Measurements from ENCODE around the gene HAPLN1.

DNA sequence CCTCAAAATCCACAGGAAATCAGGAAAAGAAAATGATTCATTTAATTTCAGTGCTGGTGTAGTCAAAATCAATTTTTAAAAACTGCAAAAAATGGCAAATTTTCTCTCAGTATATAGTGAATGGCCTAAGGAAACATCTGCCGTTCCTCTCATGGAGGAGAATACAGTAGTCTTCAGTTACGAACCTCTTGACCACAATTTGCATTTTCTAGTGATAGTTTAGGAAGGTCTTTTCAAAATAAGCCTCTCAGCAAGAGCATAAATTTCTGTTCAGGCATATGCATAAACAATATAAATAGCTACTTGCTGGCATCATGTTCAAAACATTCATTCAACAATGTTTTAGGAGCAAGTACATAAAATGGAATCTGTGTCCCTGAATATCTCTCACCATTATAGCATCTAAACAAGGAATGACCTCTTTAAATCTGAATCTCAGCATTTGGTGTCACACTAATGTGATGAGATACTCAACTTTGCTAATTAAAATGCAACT, 33.5 kb downstream of the HAPLN1 start:
- TF ChIP-seq RCOR1 (IDR thresholded peaks at IDR 0.05; ENCODE audit: insufficient replicate concordance, low read length) = no peak
- TF ChIP-seq, protein P1, sequence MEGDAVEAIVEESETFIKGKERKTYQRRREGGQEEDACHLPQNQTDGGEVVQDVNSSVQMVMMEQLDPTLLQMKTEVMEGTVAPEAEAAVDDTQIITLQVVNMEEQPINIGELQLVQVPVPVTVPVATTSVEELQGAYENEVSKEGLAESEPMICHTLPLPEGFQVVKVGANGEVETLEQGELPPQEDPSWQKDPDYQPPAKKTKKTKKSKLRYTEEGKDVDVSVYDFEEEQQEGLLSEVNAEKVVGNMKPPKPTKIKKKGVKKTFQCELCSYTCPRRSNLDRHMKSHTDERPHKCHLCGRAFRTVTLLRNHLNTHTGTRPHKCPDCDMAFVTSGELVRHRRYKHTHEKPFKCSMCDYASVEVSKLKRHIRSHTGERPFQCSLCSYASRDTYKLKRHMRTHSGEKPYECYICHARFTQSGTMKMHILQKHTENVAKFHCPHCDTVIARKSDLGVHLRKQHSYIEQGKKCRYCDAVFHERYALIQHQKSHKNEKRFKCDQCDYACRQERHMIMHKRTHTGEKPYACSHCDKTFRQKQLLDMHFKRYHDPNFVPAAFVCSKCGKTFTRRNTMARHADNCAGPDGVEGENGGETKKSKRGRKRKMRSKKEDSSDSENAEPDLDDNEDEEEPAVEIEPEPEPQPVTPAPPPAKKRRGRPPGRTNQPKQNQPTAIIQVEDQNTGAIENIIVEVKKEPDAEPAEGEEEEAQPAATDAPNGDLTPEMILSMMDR (conservative IDR thresholded peaks at IDR 0.05; ENCODE audit: low read depth, low read length) = no peak
- TF ChIP-seq, protein P2, sequence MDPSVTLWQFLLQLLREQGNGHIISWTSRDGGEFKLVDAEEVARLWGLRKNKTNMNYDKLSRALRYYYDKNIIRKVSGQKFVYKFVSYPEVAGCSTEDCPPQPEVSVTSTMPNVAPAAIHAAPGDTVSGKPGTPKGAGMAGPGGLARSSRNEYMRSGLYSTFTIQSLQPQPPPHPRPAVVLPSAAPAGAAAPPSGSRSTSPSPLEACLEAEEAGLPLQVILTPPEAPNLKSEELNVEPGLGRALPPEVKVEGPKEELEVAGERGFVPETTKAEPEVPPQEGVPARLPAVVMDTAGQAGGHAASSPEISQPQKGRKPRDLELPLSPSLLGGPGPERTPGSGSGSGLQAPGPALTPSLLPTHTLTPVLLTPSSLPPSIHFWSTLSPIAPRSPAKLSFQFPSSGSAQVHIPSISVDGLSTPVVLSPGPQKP (IDR thresholded peaks at IDR 0.05; ENCODE audit: borderline replicate concordance, low read depth, low read length) = no peak
- TF ChIP-seq FOS (IDR thresholded peaks at IDR 0.05; ENCODE audit: low read depth, low read length) = no peak
- TF ChIP-seq MAFK (IDR thresholded peaks at IDR 0.05; ENCODE audit: low read depth, low read length) = no peak
- TF ChIP-seq POLR2A (IDR thresholded peaks at IDR 0.05; ENCODE audit: low read depth, low read length) = no peak
- TF ChIP-seq RFX5 (IDR thresholded peaks at IDR 0.05; ENCODE audit: low read depth, low read length) = no peak
- TF ChIP-seq MAZ (IDR thresholded peaks at IDR 0.05; ENCODE audit: borderline replicate concordance, low read depth, low read length) = no peak
- no peak for TF ChIP-seq MXI1 (IDR thresholded peaks at IDR 0.05; ENCODE audit: borderline replicate concordance, low read depth, low read length)
- no peak for TF ChIP-seq BHLHE40 (IDR thresholded peaks at IDR 0.05; ENCODE audit: low read depth, low read length)
- no peak for TF ChIP-seq RAD21 (IDR thresholded peaks at IDR 0.05; ENCODE audit: low read length)
